Measurements from ENCODE around the gene HIVEP3.

Gene HIVEP3

DNA sequence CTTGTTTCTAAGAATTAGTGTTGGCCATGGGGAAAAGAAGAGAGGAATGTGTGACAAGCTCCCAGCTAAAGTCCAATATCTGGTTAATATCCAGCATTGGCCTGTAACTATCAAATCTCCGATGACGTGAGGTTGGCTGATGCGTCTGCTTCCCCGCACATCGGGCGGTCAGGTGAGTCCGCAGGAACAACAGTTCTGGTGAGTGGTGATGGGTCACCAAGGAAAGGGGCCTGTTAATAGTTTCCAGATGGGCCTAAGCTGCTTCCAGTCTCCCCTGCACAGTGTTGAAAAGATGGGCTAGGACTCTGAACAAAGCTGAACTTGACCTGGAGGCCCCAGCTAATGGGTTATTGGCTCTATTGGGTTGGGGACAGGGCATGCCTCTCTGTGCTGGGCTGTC is 241.1 kb downstream of the HIVEP3 start:
- DNase-seq, result no peak

- no peak for DNase-seq
Observed at GRCh38 chr1:41675401-41675800, 243.3 kb downstream of the HIVEP3 start.

- DNase-seq, result no peak
Observed at GRCh38 chr1:41674522-41674921, 244.2 kb downstream of the HIVEP3 start.

GRCh38 chr1:41673806-41674205 is 244.9 kb downstream of the HIVEP3 start:
- peak; percentile 66 for DNase-seq

GRCh38 chr1:41673378-41673777 is 245.3 kb downstream of the HIVEP3 start:
- peak; percentile 70 for DNase-seq

GRCh38 chr1:41672641-41673361 is 245.9 kb downstream of the HIVEP3 start:
- no peak for DNase-seq

DNA sequence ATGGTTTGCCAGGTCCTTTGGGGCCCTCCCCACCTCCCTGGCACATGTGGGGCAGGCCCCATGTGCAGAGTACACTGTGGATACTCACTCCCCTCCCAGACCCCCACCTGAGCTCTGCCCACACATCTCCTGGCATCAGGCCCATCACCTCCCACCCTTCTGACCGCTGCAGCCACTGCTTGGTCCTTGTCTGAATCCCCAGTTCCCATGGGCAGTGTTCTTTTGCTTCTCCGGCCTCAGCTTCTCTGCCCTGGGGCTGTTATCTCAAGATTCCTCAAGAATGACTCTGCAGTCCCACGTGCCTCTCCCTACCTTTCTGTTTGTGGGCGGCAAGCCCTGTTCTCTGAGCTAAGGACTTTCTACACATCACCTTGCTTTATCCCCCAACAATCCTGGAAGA is 246.5 kb downstream of the HIVEP3 start:
- no peak for DNase-seq

DNA sequence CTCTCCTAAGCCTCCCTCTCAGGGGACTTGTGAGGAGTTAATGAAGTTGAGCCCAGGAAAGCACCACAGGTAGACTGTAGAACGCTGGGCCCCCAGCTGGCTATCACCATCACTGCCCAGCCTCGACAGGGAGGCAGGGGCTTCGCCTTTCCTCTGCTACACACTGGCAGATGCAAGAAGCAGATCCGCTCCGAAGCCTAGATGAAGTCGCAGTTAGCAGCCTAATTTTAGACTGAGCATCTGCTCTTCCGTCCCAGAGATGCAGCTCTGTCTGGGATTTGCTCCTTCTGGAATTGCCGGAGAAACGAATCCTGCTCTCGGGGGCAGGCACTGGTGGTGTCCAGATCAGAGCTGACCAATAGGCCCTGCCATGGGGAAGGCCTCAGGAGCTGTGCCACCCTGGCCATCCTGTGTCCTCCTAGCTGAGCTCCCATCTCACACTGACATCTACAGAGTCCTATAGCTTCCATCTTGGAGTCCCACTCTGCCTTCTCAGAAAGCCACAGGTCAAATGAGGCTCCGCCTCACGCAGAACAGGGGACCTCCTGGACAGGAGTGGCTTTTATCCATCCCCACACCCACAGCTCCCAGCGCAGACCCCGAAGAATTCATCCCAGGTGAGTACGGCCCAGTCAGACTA is 247.5 kb downstream of the HIVEP3 start:
- DNase-seq, result no peak

DNA sequence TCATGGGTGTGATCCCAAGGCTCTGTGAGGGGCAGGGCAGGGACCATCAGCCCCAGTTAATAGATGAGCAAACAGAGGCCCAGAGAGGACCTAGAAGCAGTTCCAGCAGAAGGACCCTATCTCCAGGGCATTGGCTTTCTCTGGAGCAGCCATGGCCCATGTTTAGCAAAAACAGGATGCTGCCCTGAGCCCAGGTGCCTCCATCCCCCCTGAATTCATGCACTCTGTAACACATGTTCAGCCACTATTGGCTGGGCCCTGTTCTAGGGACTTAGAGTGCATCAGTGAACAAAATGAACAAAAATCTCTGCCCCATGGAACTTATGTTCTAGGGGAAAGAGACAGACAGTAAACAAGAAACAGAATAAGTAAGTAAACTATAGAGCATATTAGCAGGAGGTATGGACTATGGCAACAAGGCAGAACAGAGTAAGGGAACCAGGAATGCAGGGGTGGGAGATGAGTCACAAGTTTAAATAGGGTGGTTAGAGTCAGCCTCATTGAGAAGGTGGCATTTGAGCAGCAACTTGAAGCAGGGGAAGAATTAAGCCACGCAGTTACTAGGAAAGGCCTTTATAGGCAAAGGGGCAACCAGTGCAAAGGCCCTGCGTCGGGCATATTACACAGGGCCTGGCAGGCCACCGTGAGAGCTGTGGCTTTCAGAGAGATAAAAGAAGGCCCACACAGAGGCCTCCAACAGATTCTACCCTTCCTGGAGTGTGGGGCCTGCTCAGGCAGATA is 248.3 kb downstream of the HIVEP3 start:
- DNase-seq, result no peak

- DNase-seq, result no peak
Observed at GRCh38 chr1:41668967-41669366, 249.8 kb downstream of the HIVEP3 start.

DNA sequence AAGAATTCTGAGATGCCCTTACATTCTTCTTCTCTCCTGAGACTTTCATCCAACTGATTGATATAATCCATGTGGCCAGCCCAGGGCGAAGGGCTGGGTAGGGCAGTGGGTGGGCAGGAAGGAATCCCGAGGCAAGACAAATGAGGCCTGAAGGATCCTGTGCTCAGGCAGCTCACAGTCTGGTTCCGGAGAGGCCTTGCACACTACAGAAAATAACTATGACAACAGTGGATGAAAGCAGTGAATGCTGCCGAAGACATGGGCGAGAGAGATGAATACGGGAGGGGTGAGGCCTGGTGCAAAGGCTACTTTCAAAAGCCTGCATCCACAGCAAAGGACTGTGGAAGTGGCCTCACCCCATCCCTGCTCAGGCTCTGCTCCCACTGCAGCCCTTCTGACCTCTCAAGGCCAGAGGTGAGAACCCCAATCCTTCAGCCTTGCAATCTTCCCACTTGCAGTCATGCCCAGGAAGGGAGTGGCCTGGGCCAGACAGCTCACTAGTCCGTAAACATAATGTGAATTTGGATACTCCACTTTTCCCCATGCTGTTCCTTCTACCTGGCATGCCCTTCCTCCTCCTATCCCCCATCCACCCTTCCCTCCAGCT is 250.6 kb downstream of the HIVEP3 start:
- DNase-seq, result no peak

GRCh38 chr1:41666981-41667631 is 251.6 kb downstream of the HIVEP3 start:
- DNase-seq, result peak; percentile 61

GRCh38 chr1:41665962-41666917 is 252.5 kb downstream of the HIVEP3 start:
- DNase-seq, result no peak

- no peak for DNase-seq
Observed at GRCh38 chr1:41664861-41665640, 253.7 kb downstream of the HIVEP3 start.

DNA sequence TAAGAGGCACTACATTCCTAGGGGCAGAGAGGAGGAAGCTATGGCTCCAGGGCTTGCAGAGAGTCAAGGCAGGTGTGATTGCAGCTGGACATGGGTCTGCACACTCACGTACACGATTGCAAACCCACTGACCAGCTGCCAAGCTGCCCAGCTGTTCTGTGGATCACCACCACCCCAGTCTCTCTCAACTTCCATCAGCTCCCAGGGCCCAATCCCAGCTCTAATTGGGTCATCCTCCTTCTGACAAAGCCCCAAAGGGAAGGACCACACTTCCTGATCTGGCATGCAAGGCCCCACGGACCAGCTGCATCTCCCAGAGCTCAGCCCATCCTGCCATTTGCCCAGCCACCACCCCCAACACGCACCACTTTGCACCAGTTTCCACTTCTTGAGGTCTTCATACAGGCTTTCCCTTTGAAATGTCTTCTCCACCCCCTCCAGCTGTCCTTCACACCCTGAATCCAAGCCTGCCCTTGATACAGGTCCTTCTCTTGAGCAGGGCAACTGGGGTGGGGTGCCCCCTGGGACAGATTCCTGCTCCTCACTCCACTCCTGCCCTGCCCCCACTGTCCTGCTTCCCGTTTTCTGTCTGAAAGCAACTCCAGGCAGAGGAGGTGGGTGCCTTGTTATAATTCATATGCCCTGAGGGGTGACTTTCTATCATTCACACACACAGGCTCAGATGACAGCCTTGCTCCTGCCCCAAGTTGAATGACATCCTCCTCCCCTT is 254.9 kb downstream of the HIVEP3 start:
- no peak for DNase-seq

DNA sequence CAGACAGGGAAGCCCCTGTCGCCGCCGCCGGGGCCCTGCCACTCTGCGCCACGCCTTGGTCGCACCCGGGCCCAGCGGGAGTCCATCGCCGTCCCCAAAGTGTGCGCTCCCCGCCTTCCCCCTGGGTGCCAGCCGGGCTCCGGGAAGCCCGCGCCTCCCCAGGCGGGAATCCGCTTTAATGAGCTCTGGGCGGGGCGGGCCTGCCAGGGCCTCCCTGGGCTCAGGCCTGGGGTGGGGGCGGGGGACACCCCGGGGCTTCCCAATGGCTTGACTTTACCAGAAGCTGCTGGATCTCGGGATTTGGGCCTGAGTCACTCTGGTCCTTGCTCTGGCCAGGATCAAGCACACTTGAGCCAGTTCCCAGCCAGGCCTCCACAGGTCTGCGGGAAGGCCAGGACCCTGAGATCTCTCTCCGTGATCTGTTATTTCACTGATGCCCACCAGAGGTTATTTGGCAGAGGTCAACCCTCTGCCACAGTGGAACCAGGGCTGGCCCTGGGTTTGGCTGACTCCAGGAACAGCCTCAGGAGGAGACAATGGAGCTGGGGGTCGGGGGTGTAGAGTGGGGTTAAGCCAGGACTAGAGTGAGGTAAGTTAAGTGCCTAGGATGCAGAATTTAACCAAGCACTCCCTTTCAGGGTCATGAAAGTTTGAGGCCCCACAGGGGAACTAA is 255.8 kb downstream of the HIVEP3 start:
- DNase-seq, result no peak

GRCh38 chr1:41662061-41662764 is 256.5 kb downstream of the HIVEP3 start:
- peak; percentile 80 for DNase-seq

DNA sequence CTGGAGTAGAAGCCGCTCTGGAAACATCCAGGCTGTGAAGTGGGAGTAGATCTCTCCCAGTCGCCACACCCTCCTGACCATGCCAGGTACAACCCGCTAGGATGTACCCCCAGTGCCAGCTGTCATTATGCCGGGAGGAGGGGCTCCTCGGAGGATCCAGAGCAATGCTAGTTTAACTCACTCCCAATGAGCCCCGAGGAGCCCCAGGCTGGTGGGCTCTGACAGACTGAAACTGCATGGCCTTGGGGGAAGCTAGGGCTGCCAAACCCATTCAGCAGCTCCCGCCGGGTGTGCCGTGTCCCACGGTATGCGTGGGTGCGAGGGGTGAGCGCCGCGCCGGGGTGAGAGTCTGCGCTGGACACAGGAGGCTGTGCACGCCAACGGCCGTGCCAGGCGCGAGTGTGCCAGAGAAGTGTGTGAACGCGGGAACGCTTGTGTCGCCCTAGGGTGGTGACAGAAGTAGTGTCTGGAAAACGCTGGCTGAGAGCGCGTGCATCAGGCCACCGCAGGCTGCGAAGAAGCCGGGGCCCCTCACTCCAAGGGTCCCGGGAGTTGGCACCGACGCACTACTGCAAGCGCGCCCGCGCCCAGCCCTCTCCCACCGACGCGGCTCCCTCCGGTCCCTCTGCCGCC is 257.2 kb downstream of the HIVEP3 start:
- no peak for DNase-seq

Measured in CD4-positive, alpha-beta T cell treated with Interleukin-17A for 4 hours (primary cell).